Measurements from ENCODE around the gene ZCCHC2. TPM values are rescaled to one million over a fixed set of nuclear protein-coding genes. Genes with fewer than 3 reads are reported as not detected.

The ZCCHC2 gene
- total and polyA plus RNA-seq, 2 of the 4 experiments (the other 2 are of a cell fraction): 3.2 to 3.6 TPM

DNA sequence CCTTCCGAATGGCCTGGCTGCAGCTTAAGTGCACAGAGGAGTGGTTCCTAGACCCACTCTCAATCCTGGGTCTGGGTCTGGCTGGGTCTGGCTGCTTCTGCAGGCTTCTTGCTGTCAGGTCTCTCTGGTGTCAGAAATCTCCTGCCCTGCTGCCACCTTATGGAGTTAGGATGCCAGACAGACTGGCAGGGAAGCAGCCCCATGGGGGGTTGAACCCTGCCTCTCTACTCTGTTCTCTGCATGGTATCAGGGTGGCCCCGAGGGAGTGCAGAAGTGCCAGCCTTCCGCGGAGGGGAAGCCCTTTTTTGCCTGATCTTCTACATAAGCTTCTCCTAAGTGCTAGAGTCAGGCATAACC lies 89.4 kb downstream of the ZCCHC2 start:
- no peak overlapping the region for H2BK120ac ChIP-seq (ENCODE audit: low read depth, low read length)
- CTCF ChIA-PET: no interaction called here
- H2AFZ ChIP-seq (replicated peaks; ENCODE audit: low read length, poor library complexity): no peak overlapping the region
- intact Hi-C loops (cut with micrococcal nuclease): no loop called here
- BruUV-seq (replicated peaks): no TSS peak
- H3K18ac ChIP-seq (ENCODE audit: low read depth, low read length): no peak overlapping the region
- H3K4me2 ChIP-seq (ENCODE audit: low read depth, low read length): no peak overlapping the region
- dilution Hi-C loops (cut with HindIII; ENCODE audit: low sequenced_read_pairs, unreplicated experiment): no loop called here
- no peaks in the 10 kb centered on the region for H3K9me1 ChIP-seq (ENCODE audit: insufficient read depth, low read length)
- no peak overlapping the region for H2BK20ac ChIP-seq (ENCODE audit: low read depth, low read length)
- H3K36me3 ChIP-seq (ENCODE audit: control insufficient read depth, insufficient read depth, low read length): no peaks in the 10 kb centered on the region
- H3K4me1 ChIP-seq (ENCODE audit: control insufficient read depth, insufficient read depth, low read length): no peaks in the 10 kb centered on the region; the same call in 1 of the 2 replicates
- no CpG with 5 or more reads among the region's 4 CpGs for WGBS, 2 experiments (ENCODE audit: extremely low coverage in 2 of 2, insufficient read length in 1 of 2)
- H3K9me3 ChIP-seq (ENCODE audit: control insufficient read depth, insufficient read depth, low read length): no peaks in the 10 kb centered on the region
- no peak overlapping the region for H4K5ac ChIP-seq (ENCODE audit: low read depth, low read length)
- no peaks in the 10 kb centered on the region for H3K79me1 ChIP-seq (ENCODE audit: low read depth in 1 of 2, low read length in 2 of 2)
- H3K14ac ChIP-seq (replicated peaks; ENCODE audit: low read depth, low read length): no peak overlapping the region
- H2AK5ac ChIP-seq (ENCODE audit: low read depth, low read length): no peak overlapping the region
- no peak overlapping the region for H2BK5ac ChIP-seq (ENCODE audit: low read depth, low read length, poor library complexity, severe bottlenecking)
- H3K4ac ChIP-seq (ENCODE audit: low read depth, low read length): no peak overlapping the region
- no peak for TF ChIP-seq RFX5 (IDR thresholded peaks at IDR 0.05; ENCODE audit: low read depth, low read length)
- TF ChIP-seq MAZ (IDR thresholded peaks at IDR 0.05; ENCODE audit: borderline replicate concordance, low read depth, low read length): no peak
- no peak for TF ChIP-seq FOS (IDR thresholded peaks at IDR 0.05; ENCODE audit: low read depth, low read length)
- TF ChIP-seq POLR2A (IDR thresholded peaks at IDR 0.05; ENCODE audit: low read depth, low read length): no peak
- TF ChIP-seq, protein P1, sequence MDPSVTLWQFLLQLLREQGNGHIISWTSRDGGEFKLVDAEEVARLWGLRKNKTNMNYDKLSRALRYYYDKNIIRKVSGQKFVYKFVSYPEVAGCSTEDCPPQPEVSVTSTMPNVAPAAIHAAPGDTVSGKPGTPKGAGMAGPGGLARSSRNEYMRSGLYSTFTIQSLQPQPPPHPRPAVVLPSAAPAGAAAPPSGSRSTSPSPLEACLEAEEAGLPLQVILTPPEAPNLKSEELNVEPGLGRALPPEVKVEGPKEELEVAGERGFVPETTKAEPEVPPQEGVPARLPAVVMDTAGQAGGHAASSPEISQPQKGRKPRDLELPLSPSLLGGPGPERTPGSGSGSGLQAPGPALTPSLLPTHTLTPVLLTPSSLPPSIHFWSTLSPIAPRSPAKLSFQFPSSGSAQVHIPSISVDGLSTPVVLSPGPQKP (IDR thresholded peaks at IDR 0.05; ENCODE audit: borderline replicate concordance, low read depth, low read length): no peak
- TF ChIP-seq RAD21 (IDR thresholded peaks at IDR 0.05; ENCODE audit: low read length): no peak
- TF ChIP-seq SMC3 (IDR thresholded peaks at IDR 0.05; ENCODE audit: low read depth, low read length): no peak
- no peak for TF ChIP-seq NFE2L2 (IDR thresholded peaks at IDR 0.05; ENCODE audit: low read depth, low read length)
- no peak for TF ChIP-seq CEBPB (IDR thresholded peaks at IDR 0.05; ENCODE audit: low read depth, low read length)
- TF ChIP-seq, protein P2, sequence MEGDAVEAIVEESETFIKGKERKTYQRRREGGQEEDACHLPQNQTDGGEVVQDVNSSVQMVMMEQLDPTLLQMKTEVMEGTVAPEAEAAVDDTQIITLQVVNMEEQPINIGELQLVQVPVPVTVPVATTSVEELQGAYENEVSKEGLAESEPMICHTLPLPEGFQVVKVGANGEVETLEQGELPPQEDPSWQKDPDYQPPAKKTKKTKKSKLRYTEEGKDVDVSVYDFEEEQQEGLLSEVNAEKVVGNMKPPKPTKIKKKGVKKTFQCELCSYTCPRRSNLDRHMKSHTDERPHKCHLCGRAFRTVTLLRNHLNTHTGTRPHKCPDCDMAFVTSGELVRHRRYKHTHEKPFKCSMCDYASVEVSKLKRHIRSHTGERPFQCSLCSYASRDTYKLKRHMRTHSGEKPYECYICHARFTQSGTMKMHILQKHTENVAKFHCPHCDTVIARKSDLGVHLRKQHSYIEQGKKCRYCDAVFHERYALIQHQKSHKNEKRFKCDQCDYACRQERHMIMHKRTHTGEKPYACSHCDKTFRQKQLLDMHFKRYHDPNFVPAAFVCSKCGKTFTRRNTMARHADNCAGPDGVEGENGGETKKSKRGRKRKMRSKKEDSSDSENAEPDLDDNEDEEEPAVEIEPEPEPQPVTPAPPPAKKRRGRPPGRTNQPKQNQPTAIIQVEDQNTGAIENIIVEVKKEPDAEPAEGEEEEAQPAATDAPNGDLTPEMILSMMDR (conservative IDR thresholded peaks at IDR 0.05; ENCODE audit: low read depth, low read length): no peak
- TF ChIP-seq, protein P3, sequence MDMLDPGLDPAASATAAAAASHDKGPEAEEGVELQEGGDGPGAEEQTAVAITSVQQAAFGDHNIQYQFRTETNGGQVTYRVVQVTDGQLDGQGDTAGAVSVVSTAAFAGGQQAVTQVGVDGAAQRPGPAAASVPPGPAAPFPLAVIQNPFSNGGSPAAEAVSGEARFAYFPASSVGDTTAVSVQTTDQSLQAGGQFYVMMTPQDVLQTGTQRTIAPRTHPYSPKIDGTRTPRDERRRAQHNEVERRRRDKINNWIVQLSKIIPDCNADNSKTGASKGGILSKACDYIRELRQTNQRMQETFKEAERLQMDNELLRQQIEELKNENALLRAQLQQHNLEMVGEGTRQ (IDR thresholded peaks at IDR 0.05; ENCODE audit: low read depth, low read length): no peak
- no peak for TF ChIP-seq BHLHE40 (IDR thresholded peaks at IDR 0.05; ENCODE audit: low read depth, low read length)
- no peak for TF ChIP-seq CHD1 (IDR thresholded peaks at IDR 0.05; ENCODE audit: low read depth, low read length)
- no peak for TF ChIP-seq MXI1 (IDR thresholded peaks at IDR 0.05; ENCODE audit: borderline replicate concordance, low read depth, low read length)
- no peak for TF ChIP-seq MAFK (IDR thresholded peaks at IDR 0.05; ENCODE audit: low read depth, low read length)
- TF ChIP-seq RCOR1 (IDR thresholded peaks at IDR 0.05; ENCODE audit: insufficient replicate concordance, low read length): no peak
- no peak overlapping the region for H3K9ac ChIP-seq (ENCODE audit: low read depth, low read length)
- no peak overlapping the region for H3K27ac ChIP-seq (ENCODE audit: insufficient read depth, low read length)
- in situ Hi-C loops (cut with MboI; ENCODE audit: low sequenced_read_pairs): no loop called here
- H3K23ac ChIP-seq (ENCODE audit: low read depth, low read length): no peak overlapping the region
- H4K8ac ChIP-seq (ENCODE audit: low read depth in 2 of 2, low read length in 2 of 2): no peak overlapping the region
- no peak overlapping the region for H2BK15ac ChIP-seq (ENCODE audit: low read depth, low read length)
- H3K56ac ChIP-seq (ENCODE audit: extremely low read depth, insufficient read depth, low read length): no peak overlapping the region
- H3K27me3 ChIP-seq (ENCODE audit: control insufficient read depth, insufficient read depth, low read length): peaks cover 46% of the 10 kb centered on the region
- H3K4me3 ChIP-seq (ENCODE audit: insufficient read depth, low read depth, low read length): no peak overlapping the region
- DNase-seq (no peak), ATAC-seq (ENCODE audit: low read depth) (no peak)
- H2AK9ac ChIP-seq (replicated peaks; ENCODE audit: low read depth, low read length, poor library complexity): no peak overlapping the region
- no peak overlapping the region for H4K91ac ChIP-seq (ENCODE audit: insufficient read depth, low read depth, low read length)
- H4K20me1 ChIP-seq (ENCODE audit: insufficient read depth, low read length): no peaks in the 10 kb centered on the region
- POLR2A ChIA-PET (ENCODE audit: unreplicated experiment): no interaction called here

All from IMR-90 (cell line).